GM06990 (cell line): ENCODE data around the gene PPP1CA.

ENCODE experiments used
- DNase-seq: peaks from one replicate; pipeline ENCODE4 v3.0.0-alpha.2; 2011; ENCODE audit not compliant: insufficient read length; ENCODE audit errors: extremely low read depth
- H3K27me3 ChIP-seq: replicated peaks from 2 replicates; pipeline ENCODE4 v1.6.0; 2011; ENCODE audit warnings: low read length; ENCODE audit not compliant: control insufficient read depth, insufficient read depth
- H3K36me3 ChIP-seq: 2 replicates; pipeline ENCODE4 v1.5.1; 2011; ENCODE audit warnings: low read length; ENCODE audit not compliant: control insufficient read depth, insufficient read depth
- H3K4me3 ChIP-seq: replicated peaks from 2 replicates; pipeline ENCODE4 v1.5.1; 2011; ENCODE audit warnings: low read depth, mild to moderate bottlenecking, control low read depth, low read length
- TF ChIP-seq, protein P1 (sequence below): IDR thresholded peaks from 2 replicates; pipeline ENCODE4 v1.5.1; 2011; ENCODE audit warnings: low read length, control low read depth, mild to moderate bottlenecking, inconsistent platforms; ENCODE audit not compliant: insufficient read depth, poor library complexity, severe bottlenecking

PPP1CA gene

DNA sequence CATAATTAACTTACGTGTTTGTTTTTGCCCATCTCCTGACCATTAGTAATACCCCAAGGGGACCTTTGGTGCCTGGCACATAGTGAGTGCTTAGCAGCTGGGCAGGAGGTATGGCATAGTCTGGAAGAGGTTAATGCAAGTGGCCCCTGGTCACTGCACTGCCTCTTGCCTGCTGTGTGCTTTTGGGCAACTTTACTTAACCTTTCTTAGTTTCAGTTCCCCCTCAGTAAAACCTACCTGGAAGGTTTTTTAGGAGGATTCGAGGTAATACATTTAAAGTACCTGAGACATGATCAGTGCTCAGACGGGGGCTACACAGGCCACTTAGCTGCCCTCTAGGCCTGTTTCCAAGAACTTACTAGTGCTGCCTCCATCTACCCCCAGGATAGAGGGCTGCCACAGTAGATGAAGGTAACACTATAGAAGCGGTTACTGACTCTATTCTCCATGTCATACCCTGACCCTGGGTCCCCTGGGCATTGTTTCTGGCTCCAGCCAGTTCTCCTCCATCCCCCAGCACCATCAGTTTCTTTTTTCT, 51.7 kb downstream of the PPP1CA start:
- Histone ChIP-seq H3K36me3 (peaks cover 2% of the 10 kb centered on the region; the same call in 1 of the 2 replicates), H3K4me3 (no peak overlapping the region), H3K27me3 (no peaks in the 10 kb centered on the region)
- TF ChIP-seq, protein P1, sequence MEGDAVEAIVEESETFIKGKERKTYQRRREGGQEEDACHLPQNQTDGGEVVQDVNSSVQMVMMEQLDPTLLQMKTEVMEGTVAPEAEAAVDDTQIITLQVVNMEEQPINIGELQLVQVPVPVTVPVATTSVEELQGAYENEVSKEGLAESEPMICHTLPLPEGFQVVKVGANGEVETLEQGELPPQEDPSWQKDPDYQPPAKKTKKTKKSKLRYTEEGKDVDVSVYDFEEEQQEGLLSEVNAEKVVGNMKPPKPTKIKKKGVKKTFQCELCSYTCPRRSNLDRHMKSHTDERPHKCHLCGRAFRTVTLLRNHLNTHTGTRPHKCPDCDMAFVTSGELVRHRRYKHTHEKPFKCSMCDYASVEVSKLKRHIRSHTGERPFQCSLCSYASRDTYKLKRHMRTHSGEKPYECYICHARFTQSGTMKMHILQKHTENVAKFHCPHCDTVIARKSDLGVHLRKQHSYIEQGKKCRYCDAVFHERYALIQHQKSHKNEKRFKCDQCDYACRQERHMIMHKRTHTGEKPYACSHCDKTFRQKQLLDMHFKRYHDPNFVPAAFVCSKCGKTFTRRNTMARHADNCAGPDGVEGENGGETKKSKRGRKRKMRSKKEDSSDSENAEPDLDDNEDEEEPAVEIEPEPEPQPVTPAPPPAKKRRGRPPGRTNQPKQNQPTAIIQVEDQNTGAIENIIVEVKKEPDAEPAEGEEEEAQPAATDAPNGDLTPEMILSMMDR = no peak
- no peak for DNase-seq

DNA sequence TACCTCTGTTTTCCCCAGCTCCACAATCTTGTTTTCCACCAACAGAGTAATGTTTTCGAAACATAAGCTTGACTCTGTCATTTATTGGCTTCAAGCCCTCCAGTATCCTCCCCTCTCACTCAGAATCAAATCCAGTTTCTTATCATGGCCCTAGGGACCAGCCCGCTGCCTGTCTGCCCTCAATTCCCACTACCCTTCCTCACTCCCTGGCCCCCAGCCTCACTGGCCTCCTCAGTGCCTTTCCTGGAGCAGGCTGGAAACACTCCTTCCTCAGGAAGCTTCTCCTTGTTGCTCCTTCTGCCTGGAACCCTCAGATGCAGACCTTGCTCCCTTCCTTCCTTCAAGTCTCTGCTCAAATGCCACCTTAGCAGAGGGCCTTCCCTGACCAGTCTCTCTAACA, 52.2 kb downstream of the PPP1CA start:
- Histone ChIP-seq H3K4me3 (no peak overlapping the region), H3K27me3 (no peaks in the 10 kb centered on the region), H3K36me3 (peaks cover 2% of the 10 kb centered on the region; the same call in 1 of the 2 replicates)
- DNase-seq = no peak
- TF ChIP-seq, protein P1 = no peak

DNA sequence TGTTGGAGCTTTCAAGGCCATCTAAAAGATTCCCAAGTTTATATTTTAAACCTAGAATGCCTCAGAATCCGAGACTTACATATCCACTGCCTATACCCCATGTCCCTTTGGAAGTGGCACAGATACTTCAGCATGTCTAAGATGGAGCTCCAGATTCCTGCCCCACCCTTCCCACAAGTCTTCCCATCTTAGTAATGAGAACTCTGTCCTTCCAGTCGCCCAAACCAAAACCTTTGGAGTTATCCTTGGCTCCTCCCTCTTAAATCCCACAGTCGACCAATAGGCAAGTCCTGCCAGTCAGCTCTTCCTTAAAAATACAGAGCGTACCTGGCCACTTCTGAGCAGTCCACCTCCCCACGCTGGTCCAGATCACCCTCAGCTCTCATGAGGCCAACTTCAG, 52.6 kb downstream of the PPP1CA start:
- Histone ChIP-seq H3K36me3 (peaks cover 2% of the 10 kb centered on the region; the same call in 1 of the 2 replicates), H3K27me3 (no peaks in the 10 kb centered on the region), H3K4me3 (no peak overlapping the region)
- no peak for DNase-seq
- TF ChIP-seq, protein P1 = no peak
